HG03175 (cell line): ENCODE results near the gene GOSR1.
"Not testable (repeated sequence)": the region's sequence is repeated elsewhere in the genome, so short reads cannot be mapped to it uniquely, and the experiment has no call there.

ENCODE experiments used
- ATAC-seq: cut with Tn5 transposase; IDR thresholded peaks from one replicate; pipeline ENCODE4 v1.9.1; 2021; ENCODE audit warnings: mild to moderate bottlenecking, moderate library complexity; ENCODE audit not compliant: unreplicated experiment

GOSR1 gene

GRCh38 chr17:30543456-30543855 is 66.2 kb downstream of the GOSR1 start:
- ATAC-seq = no peak

GRCh38 chr17:30545024-30545423 is 67.8 kb downstream of the GOSR1 start:
- no peak for ATAC-seq

DNA sequence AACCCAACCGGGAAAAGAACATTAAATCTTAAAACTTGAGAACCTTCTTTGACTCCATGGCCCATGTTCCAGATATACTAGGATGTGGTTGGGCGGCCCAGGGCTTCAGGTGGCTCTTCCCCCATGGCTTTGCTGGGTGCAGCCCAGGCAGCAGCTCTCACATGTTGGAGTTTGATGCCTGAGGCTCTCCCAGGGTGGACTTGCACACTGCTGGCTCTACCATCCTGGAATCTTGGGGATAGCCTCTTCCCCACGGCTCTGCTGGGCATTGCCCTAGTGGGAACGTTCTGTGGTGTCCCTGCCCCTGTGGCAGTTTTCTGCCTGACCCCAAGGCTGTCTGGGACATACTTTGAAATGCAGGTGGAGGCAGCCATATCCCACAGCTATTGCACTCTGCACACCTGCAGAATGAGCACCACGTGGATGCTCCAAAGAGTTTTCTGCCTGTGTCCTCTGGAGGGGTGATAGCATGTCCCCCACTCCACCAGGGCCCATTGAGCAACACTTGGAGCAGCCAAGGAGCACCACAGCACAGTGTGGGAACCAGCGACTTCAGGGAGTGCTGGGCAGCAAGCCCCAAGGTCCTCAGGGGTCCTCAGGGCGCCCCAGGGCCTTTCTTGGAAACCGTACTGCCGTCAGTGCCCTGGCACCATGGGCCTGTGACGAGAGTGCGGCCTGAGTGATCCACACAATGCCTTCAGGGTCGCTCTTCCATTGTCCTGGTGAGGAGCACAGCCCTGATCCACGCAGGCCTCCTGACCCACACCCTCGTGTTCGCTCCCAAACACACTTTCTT is 70.8 kb downstream of the GOSR1 start:
- ATAC-seq = no peak

DNA sequence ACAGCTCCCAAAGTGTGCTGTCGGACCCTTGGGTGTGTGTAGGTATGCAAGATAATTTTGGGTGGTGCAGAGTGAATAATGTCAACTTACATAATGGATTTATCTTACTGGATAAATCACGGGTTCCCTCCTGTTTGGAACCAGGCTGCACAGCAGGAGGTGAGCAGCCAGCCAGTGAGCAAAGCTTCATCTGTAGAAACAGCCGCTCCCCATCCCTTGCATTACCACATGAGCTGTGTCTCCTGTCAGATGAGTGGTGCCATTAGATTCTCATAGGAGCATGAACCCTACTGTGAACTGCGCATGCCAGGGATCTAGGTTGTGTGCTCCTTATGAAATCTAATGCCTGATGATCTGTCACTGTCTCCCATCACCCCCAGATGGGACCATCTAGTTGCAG is 72.0 kb downstream of the GOSR1 start:
- ATAC-seq = not testable (repeated sequence)

DNA sequence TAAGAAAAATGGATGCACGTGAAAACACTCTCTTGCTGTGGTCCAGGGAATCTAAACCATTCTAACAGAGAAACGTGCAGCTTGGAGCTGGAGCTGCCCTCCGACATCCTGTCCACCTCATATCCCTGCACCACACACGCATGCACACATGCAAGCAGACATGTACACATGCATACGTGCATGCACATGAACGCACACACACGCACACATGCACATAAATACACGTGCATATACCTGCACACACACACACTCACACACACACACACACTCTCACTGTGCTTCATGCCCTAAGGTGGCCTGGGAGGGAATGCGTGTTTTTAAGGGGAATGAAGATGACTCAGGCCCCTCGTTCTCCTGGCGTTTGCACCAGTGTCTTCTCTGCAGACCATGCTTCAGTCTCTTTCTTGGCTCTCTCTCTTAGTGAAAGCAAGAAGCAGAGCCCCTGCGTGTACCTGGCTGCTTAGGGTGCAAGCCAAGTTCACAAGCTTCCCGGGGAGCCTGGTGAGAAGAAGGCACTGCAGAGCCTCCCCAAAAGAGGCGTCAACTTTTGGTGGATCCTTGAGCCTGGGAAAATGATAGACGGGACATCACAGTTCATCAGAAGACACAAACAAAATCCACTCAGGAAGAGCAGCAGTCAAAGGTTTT is 72.8 kb downstream of the GOSR1 start:
- ATAC-seq = no peak

DNA sequence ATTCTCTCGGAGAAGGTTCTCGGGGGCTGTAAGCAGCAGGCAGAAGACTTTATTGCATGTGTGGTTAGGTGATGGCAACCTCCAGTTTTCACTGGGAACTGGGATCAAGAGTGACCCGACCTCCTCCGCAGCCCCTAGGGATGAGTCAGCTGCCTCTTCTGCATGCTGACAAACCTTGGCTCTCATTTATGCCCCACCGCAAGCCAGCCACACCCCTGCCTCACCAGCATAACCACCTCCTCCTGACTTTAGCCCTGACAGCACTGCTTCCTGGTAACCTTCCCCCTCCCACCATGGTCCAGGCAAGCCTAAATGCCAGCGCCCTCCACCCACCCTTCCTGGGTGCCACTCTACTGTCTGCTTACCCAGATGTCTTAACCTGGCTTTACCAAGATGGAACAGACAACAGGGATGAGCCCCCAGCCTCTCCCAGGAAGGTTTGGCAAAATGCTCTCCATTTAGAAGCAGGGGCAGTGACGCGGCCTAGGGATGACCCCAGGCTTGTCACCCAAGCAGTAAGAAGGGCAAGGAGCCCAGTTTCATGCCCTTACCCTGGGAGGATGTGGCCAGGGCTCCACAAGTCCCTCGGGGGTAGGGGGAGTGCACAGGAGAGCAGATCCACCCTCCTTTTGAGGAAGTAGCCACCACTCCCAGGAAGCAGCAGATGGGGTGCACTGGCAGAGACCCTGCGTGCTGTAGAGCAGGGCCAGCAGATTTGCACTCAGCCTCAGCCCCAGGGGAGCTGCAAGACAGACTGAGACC is 73.5 kb downstream of the GOSR1 start:
- ATAC-seq = peak; percentile 83

DNA sequence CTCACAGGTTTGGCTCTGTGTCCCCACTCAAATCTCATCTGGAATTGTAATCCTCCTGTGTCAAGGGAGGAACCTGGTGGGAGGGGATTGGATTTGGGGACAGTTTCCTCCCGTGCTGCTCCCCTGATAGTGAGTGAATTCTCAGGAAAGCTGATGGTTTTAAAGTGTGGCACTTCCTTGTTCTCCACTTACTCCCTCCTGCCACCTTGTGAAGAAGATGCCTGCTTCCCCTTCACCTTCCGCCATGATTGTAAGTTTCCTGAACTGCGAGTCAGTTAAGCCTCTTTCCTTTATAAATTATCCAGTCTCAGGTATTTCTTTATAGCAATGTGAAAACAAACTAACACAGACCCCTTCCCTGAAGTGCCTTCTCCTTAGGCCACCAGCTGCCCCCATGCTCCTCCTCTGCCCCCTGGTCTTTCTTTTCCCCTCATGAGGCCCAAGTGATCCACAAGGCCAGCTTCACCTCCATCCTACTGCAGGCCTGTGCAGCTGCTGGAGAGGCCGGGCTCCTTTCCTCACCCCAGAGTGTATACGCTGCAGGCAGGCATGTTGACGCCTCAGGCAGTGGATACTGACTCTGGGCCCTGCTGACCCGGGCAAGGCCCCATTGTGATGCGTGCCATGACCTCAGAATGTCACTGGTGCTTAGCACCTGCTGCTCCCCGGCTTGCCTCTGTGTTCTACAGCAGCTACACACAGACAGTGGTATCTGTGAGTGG is 74.2 kb downstream of the GOSR1 start:
- ATAC-seq = not testable (repeated sequence)

DNA sequence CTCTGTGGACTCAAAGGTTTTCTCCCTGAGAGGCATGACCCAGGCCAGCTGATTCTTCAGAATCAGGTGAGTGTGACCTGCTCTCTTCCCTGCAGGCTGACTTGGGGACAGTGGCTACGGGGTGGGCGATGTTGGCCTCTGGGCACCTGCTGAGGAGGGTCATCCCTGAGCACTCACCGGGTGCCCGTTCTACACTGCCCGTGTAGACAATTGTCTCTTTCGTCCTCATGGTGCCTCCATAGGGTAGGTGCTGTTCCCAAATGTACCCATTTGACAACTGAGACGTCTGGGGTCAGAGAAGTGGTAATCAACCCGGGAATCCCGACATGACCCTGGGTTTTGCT is 74.8 kb downstream of the GOSR1 start:
- no peak for ATAC-seq

DNA sequence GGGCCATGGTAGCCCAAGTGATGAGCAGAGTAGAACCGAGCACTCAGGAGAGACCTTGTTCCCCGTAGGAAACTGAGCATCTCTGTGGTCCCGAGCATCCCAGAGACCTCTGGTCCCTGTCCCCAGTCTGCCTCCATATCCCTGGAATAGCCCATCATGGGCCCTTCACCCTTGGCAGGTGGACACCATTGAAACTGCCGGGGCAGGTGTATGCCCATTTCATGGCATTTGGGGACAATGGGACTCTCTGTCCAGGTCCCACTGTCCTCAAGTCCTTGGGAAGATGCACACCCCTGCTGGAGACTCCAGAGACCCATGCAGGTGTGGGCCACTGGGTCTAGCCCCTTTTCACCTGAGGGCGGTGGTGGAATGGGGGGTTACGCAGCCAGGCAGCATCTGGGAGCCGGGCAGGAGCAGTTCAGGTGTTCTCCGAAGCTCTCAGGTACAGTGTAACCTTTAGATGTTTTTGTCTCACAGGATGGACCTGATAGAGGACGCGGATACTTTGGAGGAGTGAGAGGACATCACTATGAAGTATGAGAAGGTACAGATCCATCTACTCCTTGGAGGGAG is 75.9 kb downstream of the GOSR1 start:
- no peak for ATAC-seq

DNA sequence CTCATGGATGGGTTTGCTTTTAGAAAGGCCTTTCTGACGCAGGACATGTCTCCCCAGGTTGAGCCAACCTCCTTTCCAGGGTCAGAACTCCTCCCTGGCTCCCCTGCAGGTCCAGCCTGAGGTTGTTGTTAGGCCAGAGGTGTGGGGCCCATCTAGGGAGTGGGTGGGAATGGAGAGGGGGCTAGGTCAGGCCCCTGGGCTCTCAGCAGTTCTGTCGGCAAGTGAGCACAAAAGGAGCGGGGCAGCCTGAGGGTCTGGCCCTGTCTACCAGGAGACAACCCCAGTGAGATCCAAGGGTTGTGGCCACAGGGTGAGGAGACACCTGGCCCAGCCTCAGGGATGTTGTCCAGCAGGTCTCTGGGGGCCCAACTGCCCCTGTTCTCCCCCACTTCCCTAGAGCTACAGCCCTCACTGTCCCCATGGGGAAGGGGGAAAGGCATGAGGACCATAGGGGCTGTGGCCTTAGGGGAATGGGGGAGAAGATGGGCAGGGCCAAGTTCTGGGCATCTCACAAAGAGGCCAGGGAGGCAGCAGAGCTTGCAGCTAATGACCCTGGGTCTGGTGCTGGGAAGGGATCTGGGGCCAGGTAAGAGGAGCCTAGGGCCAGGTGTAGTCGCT is 76.7 kb downstream of the GOSR1 start:
- ATAC-seq = not testable (repeated sequence)

DNA sequence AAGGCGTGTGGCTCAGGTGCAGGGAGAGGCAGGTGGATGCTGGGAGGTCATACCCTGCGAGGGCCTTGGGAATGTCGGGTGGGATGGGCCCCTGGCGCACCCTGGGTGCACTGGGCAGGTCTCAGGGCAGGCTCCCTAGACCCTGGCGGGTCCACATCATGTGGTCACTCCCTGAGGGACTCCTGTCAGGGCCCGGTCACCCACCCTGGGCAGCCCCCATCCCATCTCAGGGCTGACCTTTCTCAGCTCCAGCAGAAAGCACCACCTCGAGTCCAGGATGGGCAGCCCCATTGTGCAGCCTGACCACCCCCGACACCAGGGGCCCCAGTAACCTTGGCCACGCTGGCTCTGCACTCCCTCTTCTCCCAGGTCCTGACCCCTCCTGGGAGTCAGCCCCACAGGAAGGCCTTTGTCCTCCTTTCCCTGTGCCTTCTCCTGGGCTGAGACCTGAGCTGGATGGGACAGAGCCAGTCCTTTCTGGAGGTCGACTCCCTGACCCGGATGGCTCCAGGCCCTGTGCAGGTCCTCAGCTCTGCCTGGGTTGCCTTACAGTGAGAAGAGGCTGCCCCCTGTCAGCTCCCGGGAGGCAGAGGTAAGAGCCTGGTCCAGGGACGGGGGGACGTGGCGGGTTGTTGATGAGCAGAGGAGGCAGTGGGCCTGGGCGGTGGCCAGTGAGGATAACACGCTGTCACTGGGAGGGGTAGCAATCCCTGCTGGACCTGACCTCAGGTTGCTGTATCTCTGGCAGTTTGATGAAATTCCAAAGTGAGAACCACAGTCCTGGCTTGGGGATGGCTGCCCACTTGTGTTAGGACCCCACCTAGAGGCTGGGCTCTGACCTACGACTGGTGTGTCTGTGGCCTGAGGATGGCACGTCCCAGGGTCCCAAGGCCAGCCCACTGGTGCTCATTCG is 77.9 kb downstream of the GOSR1 start:
- ATAC-seq = no peak

GRCh38 chr17:30555942-30556341 is 78.7 kb downstream of the GOSR1 start:
- no peak for ATAC-seq

- ATAC-seq = no peak
Observed at GRCh38 chr17:30556374-30557332, 79.4 kb downstream of the GOSR1 start.

DNA sequence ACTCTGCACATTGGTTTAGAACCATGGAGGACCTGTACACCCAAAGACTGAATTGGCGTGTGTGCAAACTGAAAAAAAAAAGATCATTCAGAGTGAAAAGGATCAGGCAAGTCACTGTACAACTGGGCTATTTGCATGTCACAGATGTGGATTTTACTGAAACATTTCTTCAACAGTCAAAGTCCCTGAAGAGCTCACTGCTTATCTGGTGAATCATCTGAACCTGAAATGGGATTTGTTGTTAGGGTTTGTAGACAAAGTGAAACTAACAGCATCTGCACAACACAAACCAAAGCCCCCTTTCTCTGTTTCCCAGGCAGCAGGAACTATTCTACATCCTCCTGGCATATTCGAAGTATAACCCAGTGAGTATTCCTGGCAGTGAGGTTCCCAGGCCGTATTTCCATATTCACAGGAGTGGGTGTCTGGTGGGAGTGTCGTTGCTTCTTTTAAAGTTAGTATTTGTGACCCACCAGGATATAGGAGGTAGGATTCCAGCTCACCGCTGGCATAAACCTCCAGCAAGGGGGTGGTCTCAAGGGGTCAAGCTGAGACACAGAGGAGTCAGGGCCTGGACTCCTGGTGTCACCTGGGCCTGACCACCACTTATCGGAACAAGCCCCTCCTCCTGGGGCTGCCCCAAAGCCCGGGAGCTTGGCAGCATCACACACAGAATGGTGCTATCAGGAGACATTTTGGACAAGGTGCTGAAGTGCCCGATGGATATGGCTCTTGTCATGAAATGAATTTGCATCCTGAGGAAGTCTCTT is 80.9 kb downstream of the GOSR1 start:
- ATAC-seq = no peak

DNA sequence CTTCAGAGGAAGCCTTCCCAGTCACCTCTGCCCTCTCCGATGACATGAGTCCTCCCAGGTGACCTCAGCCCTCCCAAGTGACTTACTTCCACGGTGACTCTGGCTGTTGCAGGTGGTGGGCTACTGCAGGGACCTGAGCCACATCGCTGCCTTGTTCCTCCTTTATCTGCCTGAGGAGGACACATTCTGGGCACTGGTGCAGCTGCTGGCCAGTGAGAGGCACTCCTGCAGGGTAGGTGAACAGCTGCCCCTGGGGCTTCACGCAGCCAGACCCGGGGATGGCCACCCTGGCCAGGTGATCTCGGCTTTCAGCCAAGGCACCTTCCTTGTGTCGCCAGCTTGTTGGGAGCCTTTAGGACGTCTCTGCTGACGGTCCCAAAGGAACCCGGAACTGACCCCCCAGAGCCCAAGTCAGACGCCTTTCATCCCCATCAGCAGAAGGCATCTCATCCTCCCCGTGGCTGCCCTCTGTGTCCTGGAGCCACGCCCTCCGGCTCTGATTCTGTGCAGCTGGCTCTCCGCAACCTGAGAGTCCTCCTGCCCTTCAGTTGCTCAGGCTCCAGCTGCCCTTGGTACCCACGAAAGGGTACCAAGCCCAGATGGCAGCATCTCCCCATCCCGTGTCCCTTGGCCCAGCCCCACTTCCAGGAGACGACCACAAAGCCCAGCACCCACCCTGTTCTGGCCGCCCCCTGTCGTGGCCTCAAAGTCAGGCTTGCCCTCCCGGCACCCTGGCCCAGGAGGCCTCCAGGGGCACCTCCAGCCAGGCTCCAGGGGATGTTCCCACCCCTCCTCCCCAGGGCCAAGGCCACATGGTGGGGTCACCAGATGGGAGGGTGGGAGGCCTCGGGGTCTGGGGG is 81.7 kb downstream of the GOSR1 start:
- no peak for ATAC-seq

DNA sequence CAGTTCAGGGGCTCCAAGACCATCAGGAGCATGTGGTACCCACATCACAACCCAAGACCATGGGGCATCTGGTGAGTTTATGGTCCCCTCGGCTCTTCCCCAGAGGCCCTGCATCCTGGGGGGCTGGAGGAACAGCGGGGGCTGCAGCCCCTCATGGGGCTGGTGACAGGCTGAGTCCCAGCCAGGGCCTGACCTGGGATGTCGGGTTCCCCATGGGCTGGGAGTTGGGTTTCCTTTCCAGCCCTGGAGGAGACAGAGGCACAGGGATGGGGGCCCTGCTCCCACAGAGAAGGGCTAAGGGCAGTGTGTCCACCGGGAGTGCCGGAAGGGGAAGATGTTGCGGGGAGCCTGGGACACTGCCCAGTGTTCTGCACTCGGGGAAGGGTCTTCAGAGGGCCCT is 82.4 kb downstream of the GOSR1 start:
- ATAC-seq = no peak
